ENCODE measurements around the gene MOB1B.
"Not testable (repeated sequence)": the region's sequence is repeated elsewhere in the genome, so short reads cannot be mapped to it uniquely, and the experiment has no call there.

MOB1B gene

DNA sequence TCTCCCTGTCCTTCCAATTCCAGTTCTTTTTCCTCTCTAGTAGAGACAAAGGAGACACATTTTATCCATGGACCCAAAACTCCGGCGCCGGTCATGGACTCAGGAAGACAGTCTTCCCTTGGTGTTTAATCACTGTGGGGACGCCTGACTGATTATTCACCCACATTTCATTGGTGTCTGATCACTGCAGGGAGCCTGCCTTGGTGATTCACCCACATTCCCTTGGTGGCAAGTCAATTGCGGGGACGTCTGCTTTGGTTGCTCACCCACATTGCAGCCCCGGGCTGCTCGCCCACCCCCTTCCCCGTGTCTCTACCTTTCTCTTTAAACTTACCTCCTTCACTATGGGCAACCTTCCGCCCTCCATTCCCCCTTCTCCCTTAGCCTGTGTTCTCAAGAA, 129.9 kb downstream of the MOB1B start:
- not testable (repeated sequence) for H3K9me3 ChIP-seq (ENCODE audit: control insufficient read depth in 2 of 2, low read length in 2 of 2); H3K36me3 ChIP-seq (ENCODE audit: control insufficient read depth in 2 of 2, insufficient read depth in 2 of 2, low read length in 2 of 2); H3K9ac ChIP-seq (ENCODE audit: low read length in 2 of 2); H3K4me1 ChIP-seq (ENCODE audit: control insufficient read depth, insufficient read depth, low read length); H3K27ac ChIP-seq (ENCODE audit: low read length); H3K27me3 ChIP-seq (ENCODE audit: control insufficient read depth in 1 of 2, insufficient read depth in 2 of 2, low read length in 2 of 2); H3K4me3 ChIP-seq (ENCODE audit: low read length in 2 of 2)

Data from stomach smooth muscle (tissue), 2 donors.